ENCODE data around the gene MPP2.

DNA sequence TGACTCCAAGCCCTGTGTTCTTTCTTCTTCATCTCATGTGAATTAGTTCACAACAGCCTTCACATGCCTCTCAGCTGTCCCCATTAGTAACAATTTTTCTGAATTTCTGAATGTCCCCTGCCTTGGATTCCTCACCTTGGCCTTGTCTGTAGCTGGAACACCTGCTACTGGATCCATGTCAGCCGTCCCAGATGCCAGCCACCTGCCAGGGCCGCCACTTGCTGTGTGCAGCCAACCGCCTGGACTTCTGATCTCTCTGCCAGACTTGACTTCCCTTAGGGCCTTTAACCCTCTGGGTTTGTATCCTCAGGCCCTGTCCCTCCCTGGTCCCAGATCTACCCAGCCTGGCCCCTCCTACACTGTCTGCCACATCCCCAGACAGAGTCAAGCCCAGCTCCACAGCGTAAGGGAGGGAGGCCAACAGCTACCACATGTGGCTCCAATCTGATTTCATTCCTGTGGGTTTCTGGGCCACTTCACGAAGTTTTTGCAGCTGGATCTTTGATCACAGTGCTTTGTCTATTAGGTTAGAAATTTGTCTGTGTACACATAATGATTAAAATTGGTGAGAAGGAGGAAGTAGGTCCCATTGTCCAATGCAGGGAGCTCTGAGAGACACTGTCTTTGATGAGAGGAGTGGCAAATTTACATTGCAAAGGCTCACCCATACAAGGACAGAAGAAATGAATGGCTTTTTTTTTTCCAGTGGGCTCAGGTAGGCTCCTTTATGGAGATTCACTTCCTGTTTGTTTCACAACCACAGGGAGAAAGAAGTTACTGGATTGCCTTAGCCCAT is 15.3 kb downstream of the MPP2 start:
- TF ChIP-seq, protein P1, sequence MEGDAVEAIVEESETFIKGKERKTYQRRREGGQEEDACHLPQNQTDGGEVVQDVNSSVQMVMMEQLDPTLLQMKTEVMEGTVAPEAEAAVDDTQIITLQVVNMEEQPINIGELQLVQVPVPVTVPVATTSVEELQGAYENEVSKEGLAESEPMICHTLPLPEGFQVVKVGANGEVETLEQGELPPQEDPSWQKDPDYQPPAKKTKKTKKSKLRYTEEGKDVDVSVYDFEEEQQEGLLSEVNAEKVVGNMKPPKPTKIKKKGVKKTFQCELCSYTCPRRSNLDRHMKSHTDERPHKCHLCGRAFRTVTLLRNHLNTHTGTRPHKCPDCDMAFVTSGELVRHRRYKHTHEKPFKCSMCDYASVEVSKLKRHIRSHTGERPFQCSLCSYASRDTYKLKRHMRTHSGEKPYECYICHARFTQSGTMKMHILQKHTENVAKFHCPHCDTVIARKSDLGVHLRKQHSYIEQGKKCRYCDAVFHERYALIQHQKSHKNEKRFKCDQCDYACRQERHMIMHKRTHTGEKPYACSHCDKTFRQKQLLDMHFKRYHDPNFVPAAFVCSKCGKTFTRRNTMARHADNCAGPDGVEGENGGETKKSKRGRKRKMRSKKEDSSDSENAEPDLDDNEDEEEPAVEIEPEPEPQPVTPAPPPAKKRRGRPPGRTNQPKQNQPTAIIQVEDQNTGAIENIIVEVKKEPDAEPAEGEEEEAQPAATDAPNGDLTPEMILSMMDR (IDR thresholded peaks at IDR 0.05) = no peak
- no peak for TF ChIP-seq POLR2AphosphoS5 (IDR thresholded peaks at IDR 0.05)
- no peak for TF ChIP-seq POLR2A (IDR thresholded peaks at IDR 0.05)
